UCSD-AML1 (cell line): ENCODE data around the gene ABTB1.

Source experiments
- DNase-seq: peaks from one replicate; lab custom pipeline; 2025; ENCODE audit not compliant: unreplicated experiment; lab: John Stamatoyannopoulos, UW

Gene ABTB1

DNA sequence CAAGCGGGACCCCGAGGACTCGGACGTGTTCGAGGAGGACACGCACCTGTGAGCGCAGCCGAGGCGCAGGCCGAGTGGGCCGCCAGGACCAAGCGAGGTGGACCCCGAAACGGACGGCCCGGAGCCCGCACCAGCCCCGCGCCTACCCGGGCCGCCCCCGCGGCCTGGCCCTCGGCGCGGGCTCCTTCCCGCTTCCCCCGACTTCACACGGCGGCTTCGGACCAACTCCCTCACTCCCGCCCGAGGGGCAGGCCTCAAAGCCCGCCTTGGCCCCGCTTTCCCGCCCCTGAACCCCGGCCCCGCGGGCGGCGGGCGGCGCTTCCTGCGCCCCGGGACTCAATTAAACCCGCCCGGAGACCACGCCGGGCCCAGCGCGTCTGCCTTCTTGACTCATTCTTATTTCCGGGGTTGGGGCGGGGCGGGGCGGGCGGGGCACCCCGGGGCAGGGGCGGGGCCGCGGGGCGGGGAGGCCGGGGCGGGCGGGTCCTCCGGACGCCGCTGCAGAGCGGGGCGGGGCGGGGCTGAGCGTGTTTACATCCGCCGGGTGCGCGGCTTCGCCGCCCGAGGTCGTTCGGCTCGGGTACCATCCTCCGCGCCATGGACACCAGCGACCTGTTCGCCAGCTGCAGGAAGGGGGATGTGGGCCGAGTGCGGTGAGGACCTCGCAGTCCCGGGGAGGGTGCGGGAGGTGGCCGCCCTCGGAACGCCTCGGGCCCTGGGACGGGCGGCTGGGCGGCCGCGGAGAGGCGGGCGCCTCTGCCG lies at the start of gene ABTB1:
ABTB1 (plus strand) TSS at position 524 of the 762 bp plus-strand sequence; CDS start at position 598, 74 bp downstream.
- peak; percentile 84 for DNase-seq

DNA sequence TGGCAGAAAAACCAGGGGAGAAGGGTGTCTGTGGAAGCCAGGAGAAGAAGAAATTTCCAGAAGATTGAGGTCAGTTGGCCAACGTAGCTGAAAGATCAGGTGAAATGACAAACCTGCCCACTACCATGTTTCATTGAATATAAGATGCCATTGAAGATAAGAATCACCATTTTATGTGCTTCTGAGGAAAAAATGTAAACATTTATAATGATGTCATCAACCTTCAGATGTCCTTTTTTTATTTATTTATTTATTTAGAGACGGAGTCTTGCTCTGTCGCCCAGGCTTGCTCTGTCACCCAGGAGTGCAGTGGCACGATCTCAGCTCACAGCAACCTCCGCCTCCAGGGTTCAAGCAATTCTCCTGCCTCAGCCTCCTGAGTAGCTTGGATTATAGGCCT lies 48.7 kb upstream of the ABTB1 start:
- no peak for DNase-seq

DNA sequence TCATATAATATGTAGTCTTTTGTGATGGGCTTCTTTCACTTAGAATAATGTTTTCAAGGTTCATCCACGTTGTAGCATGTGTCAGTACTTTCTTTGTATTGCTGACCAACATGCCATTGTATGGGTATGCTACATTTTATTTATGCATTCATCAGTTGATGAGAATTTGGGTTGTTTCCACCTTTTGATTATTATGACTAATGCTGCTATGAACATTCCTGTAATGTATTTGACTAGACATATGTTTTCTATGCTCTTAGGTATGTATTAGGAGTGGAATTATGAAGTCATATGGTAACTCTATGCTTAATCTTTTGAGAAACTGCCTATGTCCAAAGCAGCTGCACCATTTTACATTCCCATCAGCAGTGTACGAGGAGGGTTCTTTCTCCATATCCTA lies 46.9 kb upstream of the ABTB1 start:
- no peak for DNase-seq

DNA sequence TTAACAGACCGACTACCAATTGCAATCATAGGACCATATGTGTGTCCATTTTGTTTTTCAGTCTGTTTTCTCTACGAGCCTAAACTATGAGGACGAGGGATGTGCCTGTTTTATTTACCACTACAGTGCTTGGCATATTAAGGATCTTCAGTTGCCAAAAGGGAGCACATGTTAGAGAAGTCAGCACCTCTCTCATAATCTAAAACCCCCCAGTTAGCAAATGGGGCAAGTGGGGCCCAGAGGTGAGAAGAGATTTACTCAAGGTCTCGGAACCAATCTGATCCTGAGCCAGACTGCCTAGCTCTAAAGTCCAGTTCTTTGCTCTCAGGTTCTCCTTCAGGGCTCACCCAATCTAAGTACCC lies 44.3 kb upstream of the ABTB1 start:
- DNase-seq = no peak

DNA sequence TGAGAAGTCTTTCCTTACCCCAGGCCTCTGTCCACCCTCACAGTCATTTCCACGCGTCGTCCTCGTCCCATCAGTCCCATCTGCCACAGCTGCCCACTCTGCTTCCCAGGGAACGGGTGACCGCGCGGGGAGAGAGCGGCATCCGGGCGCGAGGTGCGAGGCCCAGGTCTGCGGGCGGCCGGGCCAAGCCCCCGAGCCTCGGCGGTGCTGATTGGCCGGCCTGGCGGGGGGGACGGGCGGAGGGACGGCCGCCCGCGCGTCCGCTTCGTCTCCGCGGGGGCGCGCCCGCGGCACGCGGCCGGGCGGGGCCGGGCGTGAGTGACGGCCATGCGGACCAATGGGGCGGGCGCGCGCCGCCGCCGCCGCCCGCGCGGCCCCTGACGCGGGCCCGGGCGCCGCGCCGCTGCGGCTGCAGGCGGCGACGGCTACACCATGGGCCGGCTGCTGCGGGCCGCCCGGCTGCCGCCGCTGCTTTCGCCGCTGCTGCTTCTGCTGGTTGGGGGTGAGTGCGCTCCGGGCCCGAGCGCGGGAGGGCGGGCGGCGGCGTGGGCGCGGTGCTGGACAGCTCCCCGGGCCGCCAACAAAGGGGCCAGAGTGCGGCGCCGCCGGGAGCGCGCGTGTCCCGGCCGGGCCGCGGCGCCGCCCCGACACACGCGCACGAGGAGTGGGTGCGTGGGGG lies 43.8 kb upstream of the ABTB1 start, which contains the start of gene PODXL2:
PODXL2 (plus strand) TSS at position 398 of the 679 bp plus-strand sequence; CDS start at position 433, 35 bp downstream.
- peak; percentile 55 for DNase-seq

DNA sequence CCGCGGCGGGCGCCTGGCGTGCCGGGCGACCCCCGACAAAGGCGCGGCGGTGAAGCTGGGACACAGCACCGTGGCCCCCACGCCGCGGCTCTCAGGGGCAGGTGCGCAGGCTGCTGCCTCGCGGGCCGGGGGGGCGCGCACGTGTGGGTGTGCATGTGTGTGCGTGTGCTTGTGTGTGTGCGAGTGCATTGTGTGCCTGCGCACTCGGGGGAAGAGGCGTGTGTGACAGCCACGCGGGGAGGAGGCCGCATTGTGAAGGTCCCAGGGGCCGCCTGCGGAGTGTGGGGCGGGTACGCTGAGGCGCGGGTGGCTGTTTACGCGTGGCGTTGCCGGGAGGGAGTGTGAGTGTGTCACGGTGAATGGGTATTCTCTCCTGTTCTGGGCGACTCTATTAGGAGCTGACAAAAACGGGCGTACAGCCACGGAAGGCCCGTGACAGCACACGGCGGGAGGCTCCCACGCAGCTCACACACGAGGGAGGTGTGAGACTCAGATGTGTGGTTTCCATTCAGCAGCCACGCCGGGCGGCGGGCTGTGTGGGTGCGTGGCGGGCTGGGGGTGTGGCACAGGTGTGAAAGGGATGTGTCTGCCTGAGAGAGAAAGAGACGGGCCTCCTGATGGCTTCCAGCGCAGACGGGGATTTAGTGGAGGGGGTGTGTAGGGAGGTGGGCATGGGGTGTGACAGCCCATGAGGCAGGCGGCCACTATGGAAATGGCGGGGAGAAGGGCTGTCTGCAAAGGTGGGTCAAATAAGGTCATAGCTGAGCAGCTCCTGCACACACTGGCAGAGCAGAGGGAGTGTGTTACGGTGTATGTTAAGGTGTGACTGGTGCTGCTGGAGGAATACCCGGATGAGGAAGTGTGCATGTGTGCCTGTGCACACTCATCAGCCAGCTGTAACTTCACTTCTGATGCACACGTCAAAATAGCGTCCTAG lies 43.0 kb upstream of the ABTB1 start:
- DNase-seq = no peak

DNA sequence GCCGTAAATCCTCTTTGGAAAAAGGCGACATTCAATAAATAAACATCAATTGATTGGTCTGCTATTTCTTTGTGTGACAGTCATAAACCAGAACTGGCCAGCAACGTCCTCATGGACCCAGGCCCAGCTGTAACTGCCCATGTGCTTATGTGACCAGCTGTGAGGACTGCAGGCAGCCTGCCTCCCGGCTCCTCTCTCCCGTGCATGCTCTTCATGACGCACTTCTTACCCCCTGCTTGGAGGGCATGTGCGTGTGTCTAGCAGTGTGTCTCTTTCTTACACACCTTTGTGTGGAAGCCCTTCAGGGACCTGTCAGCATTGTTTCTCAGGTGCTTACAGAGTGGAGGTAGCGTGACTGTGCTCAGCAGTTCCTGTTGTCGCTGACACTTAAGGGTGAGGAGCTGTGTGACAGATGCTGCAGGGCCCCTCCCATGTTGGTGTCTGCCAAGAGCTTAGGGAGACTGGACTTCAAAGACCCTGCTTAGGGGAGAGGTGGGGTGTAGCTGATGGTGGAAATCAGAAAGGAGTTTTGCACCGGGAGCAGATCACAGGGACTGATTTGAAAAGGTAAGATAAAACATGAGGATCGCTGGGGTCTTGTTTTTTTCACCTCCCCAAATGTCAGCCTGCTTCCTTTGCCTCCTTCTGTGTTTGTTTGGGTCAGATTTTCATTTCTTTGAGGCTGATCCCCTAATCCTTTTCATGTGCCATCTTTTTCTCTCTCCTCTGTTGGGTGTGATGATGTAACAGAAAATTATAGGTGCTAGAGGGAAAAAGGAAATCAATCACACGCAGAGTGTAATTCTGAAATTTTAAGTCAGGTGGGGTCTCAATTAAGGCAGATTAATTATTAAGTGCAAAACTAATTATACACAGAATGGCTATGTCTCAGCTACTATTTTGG lies 41.7 kb upstream of the ABTB1 start:
- no peak for DNase-seq

DNA sequence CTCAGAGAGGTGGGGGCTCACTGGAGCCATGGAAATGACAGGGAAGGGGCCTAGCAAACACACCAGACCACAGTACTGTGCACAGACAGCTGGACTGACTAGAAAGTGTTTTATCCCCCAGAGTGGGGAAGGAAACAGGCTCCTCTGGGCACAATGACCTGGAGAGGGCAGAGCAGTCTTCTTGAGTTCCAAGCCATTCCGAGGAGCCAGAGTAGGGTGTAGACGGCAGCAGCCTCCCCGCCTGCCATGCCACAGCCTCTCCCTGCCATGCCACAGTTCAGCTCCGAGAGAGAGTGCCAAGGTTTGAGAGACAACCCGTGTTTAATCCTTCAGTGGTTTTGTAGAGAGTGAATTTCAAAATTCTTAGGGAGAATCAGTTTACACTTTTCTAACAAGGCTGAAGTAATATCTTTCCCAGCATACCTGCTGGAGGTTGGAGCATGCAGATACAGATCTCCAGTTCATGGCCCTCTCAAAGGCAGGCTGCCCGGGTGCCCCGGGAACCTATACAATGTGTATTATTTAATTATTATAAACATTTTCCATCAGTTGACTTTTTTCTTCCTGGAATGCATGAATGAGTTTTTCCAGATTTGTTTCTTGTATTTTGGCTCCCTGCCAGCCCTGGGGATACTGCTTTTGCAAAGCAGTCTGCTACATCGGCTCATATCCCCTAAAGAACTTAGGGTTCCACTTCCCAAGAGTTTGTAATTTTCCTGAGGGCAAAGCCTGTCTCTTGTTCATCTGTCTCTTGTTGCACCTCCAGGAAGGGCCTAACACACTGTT lies 40.5 kb upstream of the ABTB1 start:
- DNase-seq = no peak

DNA sequence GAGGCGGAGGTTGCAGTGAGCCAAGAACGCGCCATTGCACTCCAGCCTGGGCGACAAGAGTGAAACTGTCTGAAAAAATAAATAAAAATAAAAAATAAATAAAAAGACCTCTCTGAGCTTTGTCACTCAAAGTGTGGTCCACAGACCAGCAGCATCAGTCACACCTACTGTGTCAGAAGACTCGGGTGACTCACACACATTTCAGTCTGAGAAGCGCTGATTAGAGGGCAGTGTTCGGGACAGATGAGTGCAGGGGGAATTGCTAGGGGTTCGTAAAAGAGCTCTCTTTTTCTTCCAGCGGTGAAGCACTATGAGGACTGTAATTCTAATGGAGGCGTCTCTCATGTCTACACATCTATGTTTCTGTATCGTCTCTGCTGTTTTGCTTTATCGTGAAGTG lies 38.1 kb upstream of the ABTB1 start:
- DNase-seq = no peak

DNA sequence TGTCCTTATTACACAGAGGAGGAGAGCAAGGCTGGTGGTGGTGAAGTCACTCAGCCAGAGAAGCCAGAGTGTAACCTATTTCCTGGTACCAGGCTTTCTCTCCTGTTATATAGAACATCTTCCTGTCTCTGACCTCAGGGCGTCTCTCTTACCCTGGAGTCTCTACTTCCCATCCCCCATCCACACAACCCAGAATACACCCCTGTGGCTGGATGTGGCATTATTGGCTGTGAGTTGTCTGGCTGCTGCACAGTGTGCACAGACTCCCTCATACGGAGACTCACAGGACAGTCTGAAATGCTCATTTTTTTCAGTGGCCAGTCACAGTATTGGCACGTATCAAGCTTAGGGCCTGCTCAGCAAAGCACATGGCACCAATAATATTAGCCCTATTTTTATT lies 35.2 kb upstream of the ABTB1 start:
- peak; percentile 47 for DNase-seq

DNA sequence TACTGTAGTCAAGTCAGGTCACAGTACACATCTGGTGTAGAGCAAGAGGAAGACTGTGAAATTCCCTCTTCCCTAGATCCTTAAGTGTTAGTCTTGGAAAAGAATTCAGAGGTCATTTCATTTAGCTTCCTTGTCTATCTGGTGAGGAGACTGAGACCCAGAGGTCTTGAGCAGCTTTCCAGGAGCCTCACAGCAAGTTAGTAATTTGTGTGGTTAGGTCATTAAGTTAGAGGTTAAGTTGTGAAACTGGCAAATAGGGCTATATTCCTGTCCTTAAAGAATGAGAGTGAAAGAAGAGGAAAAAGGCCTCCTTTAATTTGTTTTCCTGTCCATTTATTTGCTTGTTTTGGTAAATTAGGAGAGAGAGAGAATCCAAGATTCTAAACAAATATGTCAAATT lies 34.8 kb upstream of the ABTB1 start:
- no peak for DNase-seq

DNA sequence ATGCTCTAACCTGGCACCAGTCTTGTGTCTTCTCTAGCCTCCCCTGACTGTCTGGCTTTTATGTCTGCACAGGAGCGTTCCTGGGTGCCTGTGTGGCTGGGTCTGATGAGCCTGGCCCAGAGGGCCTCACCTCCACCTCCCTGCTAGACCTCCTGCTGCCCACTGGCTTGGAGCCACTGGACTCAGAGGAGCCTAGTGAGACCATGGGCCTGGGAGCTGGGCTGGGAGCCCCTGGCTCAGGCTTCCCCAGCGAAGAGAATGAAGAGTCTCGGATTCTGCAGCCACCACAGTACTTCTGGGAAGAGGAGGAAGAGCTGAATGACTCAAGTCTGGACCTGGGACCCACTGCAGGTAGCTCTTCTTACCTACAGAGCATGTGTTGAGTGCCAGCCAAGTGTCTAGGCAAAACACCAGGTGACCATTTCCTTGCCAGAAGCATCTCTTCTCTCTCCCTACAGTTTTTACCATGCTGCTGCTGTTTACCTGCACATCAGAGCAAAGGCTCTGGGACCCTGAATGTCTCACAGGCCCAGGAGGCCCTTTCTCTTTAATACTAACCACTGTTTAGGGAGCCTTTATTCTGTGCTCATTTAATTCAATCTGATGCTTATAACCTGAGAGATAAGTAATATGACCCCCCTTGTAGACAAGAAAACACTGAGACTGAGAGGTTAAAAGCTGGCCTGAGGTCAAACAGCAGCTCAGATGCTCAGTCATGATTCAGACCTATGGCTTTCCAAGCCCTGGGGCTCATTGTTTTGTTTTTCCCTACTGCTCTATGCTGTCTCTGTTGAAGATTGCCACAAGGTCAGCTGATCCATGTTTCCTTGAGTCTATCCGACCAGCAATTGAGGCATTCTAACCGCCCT lies 33.3 kb upstream of the ABTB1 start:
- DNase-seq = no peak

DNA sequence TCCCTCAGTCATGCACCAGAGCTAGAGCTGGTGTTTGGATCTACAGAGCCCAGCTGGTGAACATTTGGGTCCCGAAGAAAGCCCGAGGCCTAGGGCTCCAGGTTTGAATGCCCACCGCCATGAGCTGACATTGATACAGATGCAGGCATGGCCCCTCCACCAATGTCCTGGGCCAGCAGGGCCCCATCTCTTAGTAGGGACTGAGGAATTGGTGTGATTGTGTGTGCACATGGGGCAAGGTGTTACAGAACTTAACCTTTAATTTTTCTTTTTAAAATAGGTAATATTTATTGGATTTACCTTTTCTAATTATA lies 32.8 kb upstream of the ABTB1 start:
- DNase-seq = no peak

DNA sequence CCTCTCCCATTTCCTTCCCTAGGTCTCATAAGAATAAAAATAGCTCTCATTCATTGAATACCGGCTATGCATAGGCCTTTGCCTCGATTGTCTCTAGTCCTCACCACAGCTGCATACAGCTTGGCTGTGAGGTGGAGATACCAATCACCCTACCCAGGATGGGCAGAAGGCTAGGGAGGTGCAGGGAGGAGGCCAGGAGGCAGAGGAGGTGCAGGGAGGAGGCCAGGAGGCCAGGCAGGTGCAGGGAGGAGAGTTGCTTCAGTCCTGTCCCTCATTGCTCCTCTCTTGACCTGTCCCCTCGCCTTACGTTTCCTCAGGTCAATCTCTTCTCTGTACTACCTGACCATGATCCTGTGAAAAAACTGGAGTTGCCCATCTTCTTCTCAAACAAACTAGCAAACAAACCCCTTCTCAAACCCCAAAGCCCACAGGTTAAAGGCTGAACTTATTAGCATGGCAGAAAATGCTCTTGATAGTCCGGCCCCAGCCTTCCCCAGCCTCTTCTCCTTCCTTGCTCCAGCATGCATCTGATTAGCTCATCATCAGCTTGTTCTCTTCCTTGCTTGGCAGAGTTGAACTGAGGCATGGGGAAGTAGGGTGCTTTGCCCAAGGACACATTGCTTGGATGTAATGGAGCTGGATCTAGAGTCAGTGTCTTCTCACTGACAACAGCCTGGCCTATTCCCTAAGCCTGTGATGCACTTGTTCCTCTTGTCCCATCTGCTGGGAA lies 27.9 kb upstream of the ABTB1 start:
- no peak for DNase-seq

DNA sequence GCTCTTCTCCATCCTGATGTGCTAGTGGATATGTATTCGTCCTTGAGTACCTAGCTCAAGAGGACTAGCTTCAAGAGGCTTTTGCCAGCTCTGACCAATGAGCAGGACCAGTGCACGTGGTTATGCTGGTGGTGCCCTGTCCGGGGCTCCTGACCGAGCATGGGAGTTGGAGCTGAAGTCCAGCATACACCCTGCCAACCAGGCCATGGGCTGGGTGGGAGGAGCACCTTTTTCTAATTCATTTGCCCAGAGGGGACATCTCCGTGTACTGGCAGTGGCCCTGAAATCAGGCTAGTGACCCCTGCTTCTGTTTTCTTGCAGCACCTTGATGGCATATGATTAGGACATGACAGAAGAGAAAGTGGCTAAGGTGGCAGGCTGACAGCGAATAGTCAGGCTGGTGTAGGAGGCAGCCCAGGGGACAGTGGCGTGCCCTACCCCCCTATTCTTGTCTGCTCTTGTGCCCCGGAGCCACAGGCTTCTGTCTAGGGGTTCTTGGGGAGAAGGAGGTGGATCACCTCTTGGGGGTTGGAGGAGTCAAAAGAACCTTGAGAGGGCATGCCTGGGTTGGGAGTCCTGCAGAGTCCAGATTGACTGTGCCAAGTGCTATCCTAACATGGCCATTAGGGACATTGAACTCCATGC lies 27.3 kb upstream of the ABTB1 start:
- no peak for DNase-seq

DNA sequence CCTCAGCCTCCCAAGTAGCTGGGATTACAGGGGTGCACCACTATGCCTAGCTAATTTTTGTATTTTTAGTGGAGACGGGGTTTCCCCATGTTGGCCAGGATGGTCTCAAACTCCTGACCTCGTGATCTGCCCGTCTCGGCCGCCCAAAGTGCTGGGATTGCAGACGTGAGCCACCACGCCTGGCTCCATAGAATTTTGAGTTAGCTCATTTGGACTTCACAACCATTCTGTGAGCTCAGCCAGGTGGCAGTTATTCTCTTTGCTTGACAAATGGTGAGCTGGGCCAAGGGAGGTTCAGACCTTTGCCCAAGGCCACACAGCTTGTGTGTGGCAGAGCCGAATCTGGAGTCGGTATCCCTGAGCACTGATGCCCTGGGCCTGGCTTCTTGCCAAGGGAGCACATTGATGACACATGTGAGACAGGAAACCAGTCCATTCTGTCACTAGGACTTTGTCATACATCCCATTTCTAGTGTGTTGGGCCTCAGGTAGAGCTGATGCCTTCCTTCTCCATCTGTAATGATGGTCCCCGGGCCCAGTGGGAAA lies 26.2 kb upstream of the ABTB1 start:
- DNase-seq = no peak

DNA sequence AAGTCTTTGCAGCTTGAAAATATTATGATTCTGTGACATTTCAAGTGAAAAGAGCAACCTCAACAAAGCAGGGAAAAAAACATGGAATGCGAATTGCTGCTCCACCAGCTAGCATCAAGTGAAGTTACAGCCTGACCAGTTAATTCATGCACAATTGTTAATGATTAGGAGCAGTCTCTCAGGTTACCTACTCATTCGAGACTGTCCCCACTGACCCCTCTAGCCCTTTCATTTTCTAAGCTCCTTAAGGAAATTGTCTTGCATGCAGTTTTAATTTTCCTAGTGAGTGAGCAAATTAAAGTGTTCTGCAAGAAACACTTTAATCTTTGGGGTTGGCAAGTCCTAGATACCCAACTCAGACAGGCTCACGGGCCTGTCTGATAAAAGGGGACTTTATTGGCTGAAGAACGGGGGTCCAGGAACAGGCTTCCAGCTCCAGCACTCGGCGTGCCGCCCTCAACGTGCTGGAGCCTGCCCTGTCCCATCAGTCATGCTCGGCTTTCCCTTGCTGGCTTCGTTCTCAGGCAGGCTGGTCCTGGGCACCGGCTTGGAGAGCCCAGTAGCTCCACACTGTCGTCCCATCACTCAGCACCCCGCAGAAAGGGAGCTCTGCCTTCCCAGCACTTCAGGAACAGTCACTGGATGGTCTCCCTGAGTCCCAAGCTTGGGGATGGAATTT lies 25.4 kb upstream of the ABTB1 start:
- DNase-seq = no peak
